ENCODE measurements around the gene RASD2.

GRCh38 chr22:35570686-35571194 lies 30.1 kb downstream of the RASD2 start:
- TF ChIP-seq CTCF (IDR thresholded peaks at IDR 0.05) (no peak), POLR2A (IDR thresholded peaks at IDR 0.05) (no peak)

Data from Peyer's patch (tissue), 4 donors.